ENCODE measurements around the gene SLC7A9. TPM values are rescaled to one million over a fixed set of nuclear protein-coding genes. Genes with fewer than 3 reads are reported as not detected.

Gene SLC7A9
- polyA plus RNA-seq (2013, experiment 1 of 2), result 0.15 TPM
- not detected for polyA plus RNA-seq (2013, experiment 2 of 2)

GRCh38 chr19:32869369-32869965 lies at the start of gene SLC7A9:
Gene SLC7A9, minus strand, starts transcription at chr19:32869767. Its CDS starts 1,233 bp downstream, at chr19:32868534.
- Histone ChIP-seq H3K4me1 (ENCODE audit: insufficient read depth, low read length) (no peaks in the 10 kb centered on the region), H3K27ac (ENCODE audit: low read depth, low read length) (no peak within 1 kb of the TSS), H3K9ac (ENCODE audit: low read depth, low read length) (0 out of 2 replicates have a peak within 1 kb of the TSS, but pooled peaks have one; percentile 4), H3K27me3 (ENCODE audit: insufficient read depth, low read length) (no peaks in the 10 kb centered on the region), H3K4me3 (ENCODE audit: low read length) (no peak within 1 kb of the TSS), H3K9me3 (ENCODE audit: insufficient read depth, low read depth, low read length) (no peaks in the 10 kb centered on the region), H3K36me3 (ENCODE audit: insufficient read depth, low read length) (no peaks in the 10 kb centered on the region)
- 87% methylated on average over 12 of the region's 14 CpGs for WGBS

DNA sequence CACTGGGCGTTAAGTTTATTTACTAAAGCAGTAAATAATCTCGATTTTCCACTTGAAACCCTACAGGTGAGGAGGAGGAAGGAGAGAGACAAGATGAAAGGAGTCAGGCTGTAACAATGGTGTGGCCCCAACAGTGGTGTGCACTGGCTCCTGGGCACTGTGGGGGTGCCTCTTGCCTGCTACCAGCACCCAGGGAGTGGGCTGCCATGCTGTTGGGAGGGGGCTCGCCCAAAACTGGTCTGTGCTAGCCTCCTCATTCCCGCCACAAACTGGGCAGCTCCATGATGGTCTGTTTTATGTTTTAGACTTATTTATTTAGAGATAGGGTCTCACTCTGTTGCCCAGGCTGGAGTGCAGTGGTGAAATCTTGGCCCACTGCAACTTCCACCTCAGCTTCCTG lies 49.8 kb upstream of the SLC7A9 start:
- Histone ChIP-seq H3K27ac (ENCODE audit: low read depth, low read length) (no peak overlapping the region), H3K36me3 (ENCODE audit: insufficient read depth, low read length) (peaks cover 32% of the 10 kb centered on the region), H3K9ac (ENCODE audit: low read depth, low read length) (no peak overlapping the region), H3K9me3 (ENCODE audit: insufficient read depth, low read depth, low read length) (no peaks in the 10 kb centered on the region), H3K27me3 (ENCODE audit: insufficient read depth, low read length) (no peaks in the 10 kb centered on the region), H3K4me3 (ENCODE audit: low read length) (no peak overlapping the region), H3K4me1 (ENCODE audit: insufficient read depth, low read length) (peaks cover 15% of the 10 kb centered on the region)
- 97% methylated on average over 4 of the region's 4 CpGs for WGBS

DNA sequence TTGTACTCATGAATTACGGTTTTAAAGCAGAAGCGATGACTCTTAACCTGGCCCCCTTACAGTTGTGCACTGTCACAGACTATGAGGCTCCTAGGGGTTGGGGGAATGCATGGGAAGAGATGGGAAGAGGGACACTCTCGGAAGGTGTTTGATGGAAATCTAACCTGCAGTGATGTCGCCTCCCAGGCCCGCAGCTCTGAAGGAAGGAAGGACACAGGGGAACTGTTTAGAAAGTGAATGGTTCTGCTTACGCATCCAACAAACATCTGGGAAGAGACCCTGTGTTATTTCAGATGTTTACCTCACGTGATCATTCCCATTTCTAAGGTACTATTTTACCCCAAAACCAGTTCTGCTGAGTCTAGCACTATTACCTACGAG lies 48.0 kb upstream of the SLC7A9 start:
- Histone ChIP-seq H3K27ac (ENCODE audit: low read depth, low read length) (peak overlapping the region; percentile 52; the same call in 1 of the 2 replicates), H3K36me3 (ENCODE audit: insufficient read depth, low read length) (peaks cover 25% of the 10 kb centered on the region)

DNA sequence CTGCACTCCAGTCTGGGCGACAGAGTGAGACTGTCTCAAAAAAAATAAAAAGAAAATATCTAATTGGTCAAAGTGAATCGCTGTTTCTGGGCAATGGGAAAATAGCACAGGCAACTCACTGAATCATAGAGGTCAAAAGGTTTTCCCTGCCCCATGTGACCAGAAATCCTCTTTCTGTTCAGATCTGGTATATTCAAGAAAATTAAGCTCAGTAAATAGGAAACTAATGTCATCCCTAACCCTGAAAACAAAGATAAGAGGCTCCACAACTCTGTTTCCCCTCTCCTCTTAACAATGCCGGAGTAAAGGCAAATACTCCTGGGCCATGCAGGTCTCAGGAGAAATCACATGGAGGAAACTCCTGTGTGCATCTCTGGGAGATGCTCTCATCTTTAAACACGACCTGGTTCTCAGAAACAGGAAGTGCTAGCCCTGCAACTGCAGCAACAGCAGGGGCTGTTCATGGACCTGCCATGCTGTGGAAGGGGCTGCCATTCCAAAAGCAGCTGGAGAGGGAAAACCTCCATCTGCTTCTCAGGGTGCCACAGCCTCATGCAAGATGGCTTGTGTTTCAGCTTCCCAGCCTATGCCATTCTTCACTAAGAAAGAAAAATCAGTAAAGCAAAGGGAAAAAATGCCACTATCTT lies 47.5 kb upstream of the SLC7A9 start:
- H3K36me3 ChIP-seq (ENCODE audit: insufficient read depth, low read length), result peaks cover 25% of the 10 kb centered on the region
- peaks cover 15% of the 10 kb centered on the region for H3K4me1 ChIP-seq (ENCODE audit: insufficient read depth, low read length)
- no peak overlapping the region for H3K4me3 ChIP-seq (ENCODE audit: low read length)
- 66% methylated on average over 4 of the region's 4 CpGs for WGBS
- H3K9ac ChIP-seq (ENCODE audit: low read depth, low read length), result no peak overlapping the region
- H3K27me3 ChIP-seq (ENCODE audit: insufficient read depth, low read length), result no peaks in the 10 kb centered on the region
- no peaks in the 10 kb centered on the region for H3K9me3 ChIP-seq (ENCODE audit: insufficient read depth, low read depth, low read length)
- peak overlapping the region; percentile 41; the same call in 1 of the 2 replicates for H3K27ac ChIP-seq (ENCODE audit: low read depth, low read length)

More for the DNA sequence above, 48.0 kb upstream of the SLC7A9 start:
- no peak overlapping the region for H3K9ac ChIP-seq (ENCODE audit: low read depth, low read length)
- WGBS, result 75% methylated on average over 8 of the region's 8 CpGs
- H3K9me3 ChIP-seq (ENCODE audit: insufficient read depth, low read depth, low read length), result no peaks in the 10 kb centered on the region
- H3K27me3 ChIP-seq (ENCODE audit: insufficient read depth, low read length), result no peaks in the 10 kb centered on the region
- H3K4me1 ChIP-seq (ENCODE audit: insufficient read depth, low read length), result peaks cover 15% of the 10 kb centered on the region
- H3K4me3 ChIP-seq (ENCODE audit: low read length), result no peak overlapping the region

GRCh38 chr19:32914879-32915660 lies 45.5 kb upstream of the SLC7A9 start:
- Histone ChIP-seq H3K27ac (ENCODE audit: low read depth, low read length) (no peak overlapping the region), H3K4me1 (ENCODE audit: insufficient read depth, low read length) (peaks cover 15% of the 10 kb centered on the region), H3K27me3 (ENCODE audit: insufficient read depth, low read length) (no peaks in the 10 kb centered on the region), H3K36me3 (ENCODE audit: insufficient read depth, low read length) (peaks cover 21% of the 10 kb centered on the region), H3K4me3 (ENCODE audit: low read length) (no peak overlapping the region), H3K9me3 (ENCODE audit: insufficient read depth, low read depth, low read length) (no peaks in the 10 kb centered on the region), H3K9ac (ENCODE audit: low read depth, low read length) (no peak overlapping the region)
- WGBS, result 90% methylated on average over 12 of the region's 12 CpGs

DNA sequence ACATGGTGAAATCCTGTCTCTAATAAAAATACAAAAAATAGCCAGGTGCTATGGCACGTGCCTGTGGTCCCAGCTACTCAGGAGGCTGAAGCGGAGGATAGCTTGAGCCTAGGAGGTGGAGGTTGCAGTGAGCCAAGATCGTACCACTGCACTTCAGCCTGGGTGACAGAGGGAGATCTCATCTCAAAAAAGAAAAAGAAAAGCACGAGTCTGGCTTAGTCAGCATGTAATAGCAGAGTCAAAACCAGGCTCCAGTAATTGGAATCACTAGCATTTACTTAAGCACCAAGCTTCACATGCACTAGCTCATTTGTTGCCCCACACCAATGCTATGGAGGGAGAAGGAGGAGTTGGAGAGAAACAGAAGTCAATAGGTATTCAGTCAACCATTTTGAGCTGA lies 41.9 kb upstream of the SLC7A9 start:
- Histone ChIP-seq H3K4me3 (ENCODE audit: low read length) (no peak overlapping the region), H3K9me3 (ENCODE audit: insufficient read depth, low read depth, low read length) (no peaks in the 10 kb centered on the region), H3K27ac (ENCODE audit: low read depth, low read length) (no peak overlapping the region), H3K27me3 (ENCODE audit: insufficient read depth, low read length) (no peaks in the 10 kb centered on the region), H3K9ac (ENCODE audit: low read depth, low read length) (no peak overlapping the region), H3K36me3 (ENCODE audit: insufficient read depth, low read length) (peaks cover 23% of the 10 kb centered on the region), H3K4me1 (ENCODE audit: insufficient read depth, low read length) (no peaks in the 10 kb centered on the region)
- 94% methylated on average over 4 of the region's 4 CpGs for WGBS

- H3K9ac ChIP-seq (ENCODE audit: low read depth, low read length), result no peak overlapping the region
- peaks cover 23% of the 10 kb centered on the region for H3K36me3 ChIP-seq (ENCODE audit: insufficient read depth, low read length)
- H3K9me3 ChIP-seq (ENCODE audit: insufficient read depth, low read depth, low read length), result no peaks in the 10 kb centered on the region
- no peak overlapping the region for H3K27ac ChIP-seq (ENCODE audit: low read depth, low read length)
- H3K27me3 ChIP-seq (ENCODE audit: insufficient read depth, low read length), result no peaks in the 10 kb centered on the region
- H3K4me1 ChIP-seq (ENCODE audit: insufficient read depth, low read length), result no peaks in the 10 kb centered on the region
- no peak overlapping the region for H3K4me3 ChIP-seq (ENCODE audit: low read length)
- 95% methylated on average over 5 of the region's 5 CpGs for WGBS
Observed at GRCh38 chr19:32910874-32911273, 41.3 kb upstream of the SLC7A9 start.

GRCh38 chr19:32910094-32910493 lies 40.5 kb upstream of the SLC7A9 start:
- peaks cover 20% of the 10 kb centered on the region for H3K36me3 ChIP-seq (ENCODE audit: insufficient read depth, low read length)
- 91% methylated on average over 4 of the region's 5 CpGs for WGBS

DNA sequence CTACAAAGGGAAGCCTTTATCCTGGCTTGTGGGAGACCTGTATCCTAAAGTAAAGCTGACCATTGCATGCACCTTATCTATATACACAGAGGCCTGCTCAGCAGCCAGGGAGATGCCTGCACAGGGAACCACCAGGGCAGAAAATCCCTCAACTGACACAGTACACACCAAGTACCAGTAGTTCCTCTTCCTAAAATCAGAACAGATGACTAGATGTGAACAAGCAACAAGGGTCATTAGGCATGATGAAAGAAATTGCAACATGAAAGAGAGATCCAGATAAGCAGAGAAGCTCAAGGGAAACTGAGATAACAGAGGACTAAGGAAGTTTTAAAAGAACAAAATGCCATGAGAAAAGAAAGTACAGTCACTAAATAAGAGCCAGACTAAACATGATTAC lies 39.7 kb upstream of the SLC7A9 start:
- no peak overlapping the region for H3K4me3 ChIP-seq (ENCODE audit: low read length)
- no peak overlapping the region for H3K27ac ChIP-seq (ENCODE audit: low read depth, low read length)
- peaks cover 17% of the 10 kb centered on the region for H3K36me3 ChIP-seq (ENCODE audit: insufficient read depth, low read length)
- no peaks in the 10 kb centered on the region for H3K9me3 ChIP-seq (ENCODE audit: insufficient read depth, low read depth, low read length)
- H3K9ac ChIP-seq (ENCODE audit: low read depth, low read length), result no peak overlapping the region
- H3K4me1 ChIP-seq (ENCODE audit: insufficient read depth, low read length), result no peaks in the 10 kb centered on the region
- H3K27me3 ChIP-seq (ENCODE audit: insufficient read depth, low read length), result no peaks in the 10 kb centered on the region

More at GRCh38 chr19:32910094-32910493, 40.5 kb upstream of the SLC7A9 start:
- H3K4me1 ChIP-seq (ENCODE audit: insufficient read depth, low read length), result no peaks in the 10 kb centered on the region
- no peak overlapping the region for H3K4me3 ChIP-seq (ENCODE audit: low read length)
- H3K9me3 ChIP-seq (ENCODE audit: insufficient read depth, low read depth, low read length), result no peaks in the 10 kb centered on the region
- H3K27me3 ChIP-seq (ENCODE audit: insufficient read depth, low read length), result no peaks in the 10 kb centered on the region
- H3K9ac ChIP-seq (ENCODE audit: low read depth, low read length), result no peak overlapping the region
- no peak overlapping the region for H3K27ac ChIP-seq (ENCODE audit: low read depth, low read length)

DNA sequence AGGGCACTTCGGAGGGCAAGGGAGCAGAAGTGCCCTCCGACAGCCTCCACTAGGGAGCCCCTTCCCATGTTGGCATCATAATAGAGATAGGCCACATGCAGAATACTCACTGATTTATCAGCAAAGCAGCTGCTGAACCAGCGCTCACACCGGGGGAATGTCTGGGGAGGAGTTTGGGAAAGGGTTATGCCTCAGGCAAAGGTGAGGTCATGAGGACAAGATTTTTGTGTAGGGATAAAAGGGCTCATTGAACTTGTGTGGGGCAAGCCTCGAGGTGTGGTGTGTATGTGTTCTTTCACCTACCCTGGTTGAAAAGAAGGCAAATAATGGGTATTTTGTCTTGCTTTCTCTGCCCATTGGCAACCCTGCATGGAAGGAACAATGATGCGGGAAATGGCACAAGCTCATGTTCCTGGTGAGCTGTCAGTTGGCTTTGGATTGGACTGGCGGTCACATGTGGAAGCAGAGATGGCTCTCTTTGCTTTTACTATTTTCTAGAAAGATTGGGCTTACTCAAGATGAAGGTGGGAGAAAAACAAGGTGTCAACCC lies 39.1 kb upstream of the SLC7A9 start:
- Histone ChIP-seq H3K4me3 (ENCODE audit: low read length) (no peak overlapping the region), H3K4me1 (ENCODE audit: insufficient read depth, low read length) (no peaks in the 10 kb centered on the region), H3K9me3 (ENCODE audit: insufficient read depth, low read depth, low read length) (no peaks in the 10 kb centered on the region), H3K27ac (ENCODE audit: low read depth, low read length) (no peak overlapping the region), H3K36me3 (ENCODE audit: insufficient read depth, low read length) (peaks cover 12% of the 10 kb centered on the region), H3K27me3 (ENCODE audit: insufficient read depth, low read length) (no peaks in the 10 kb centered on the region), H3K9ac (ENCODE audit: low read depth, low read length) (no peak overlapping the region)
- 83% methylated on average over 7 of the region's 7 CpGs for WGBS

DNA sequence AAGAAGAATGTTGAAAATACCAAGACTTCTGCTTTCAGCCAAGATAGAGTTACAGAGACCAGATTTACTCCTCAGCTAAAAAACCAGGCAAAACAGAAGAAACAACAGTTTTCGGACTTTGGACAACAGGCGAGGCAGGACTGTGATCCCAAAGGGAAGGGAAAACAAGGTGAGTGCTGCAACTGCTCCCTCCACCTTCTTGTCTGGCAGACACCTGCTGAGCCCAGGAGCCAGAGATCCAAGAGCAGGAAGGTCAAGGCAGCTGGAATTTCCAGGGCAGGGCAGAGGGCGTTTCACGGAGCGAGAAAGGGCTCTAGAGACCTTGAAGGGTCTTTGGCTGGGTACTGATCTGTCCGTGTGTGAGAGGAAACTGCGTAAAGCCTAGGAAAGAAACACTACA lies 32.9 kb upstream of the SLC7A9 start:
- Histone ChIP-seq H3K27ac (ENCODE audit: low read depth, low read length) (no peak overlapping the region), H3K36me3 (ENCODE audit: insufficient read depth, low read length) (peaks cover 17% of the 10 kb centered on the region; the same call in 1 of the 2 replicates), H3K4me1 (ENCODE audit: insufficient read depth, low read length) (peaks cover 7% of the 10 kb centered on the region; the same call in 1 of the 2 replicates), H3K27me3 (ENCODE audit: insufficient read depth, low read length) (no peaks in the 10 kb centered on the region), H3K9me3 (ENCODE audit: insufficient read depth, low read depth, low read length) (no peaks in the 10 kb centered on the region), H3K4me3 (ENCODE audit: low read length) (no peak overlapping the region), H3K9ac (ENCODE audit: low read depth, low read length) (no peak overlapping the region)
- 46% methylated on average over 7 of the region's 7 CpGs for WGBS

Measured in HUES64 (cell line).